ENCODE results near the gene GLOD5.
"Not testable (repeated sequence)": the region's sequence is repeated elsewhere in the genome, so short reads cannot be mapped to it uniquely, and the experiment has no call there.

The GLOD5 gene

DNA sequence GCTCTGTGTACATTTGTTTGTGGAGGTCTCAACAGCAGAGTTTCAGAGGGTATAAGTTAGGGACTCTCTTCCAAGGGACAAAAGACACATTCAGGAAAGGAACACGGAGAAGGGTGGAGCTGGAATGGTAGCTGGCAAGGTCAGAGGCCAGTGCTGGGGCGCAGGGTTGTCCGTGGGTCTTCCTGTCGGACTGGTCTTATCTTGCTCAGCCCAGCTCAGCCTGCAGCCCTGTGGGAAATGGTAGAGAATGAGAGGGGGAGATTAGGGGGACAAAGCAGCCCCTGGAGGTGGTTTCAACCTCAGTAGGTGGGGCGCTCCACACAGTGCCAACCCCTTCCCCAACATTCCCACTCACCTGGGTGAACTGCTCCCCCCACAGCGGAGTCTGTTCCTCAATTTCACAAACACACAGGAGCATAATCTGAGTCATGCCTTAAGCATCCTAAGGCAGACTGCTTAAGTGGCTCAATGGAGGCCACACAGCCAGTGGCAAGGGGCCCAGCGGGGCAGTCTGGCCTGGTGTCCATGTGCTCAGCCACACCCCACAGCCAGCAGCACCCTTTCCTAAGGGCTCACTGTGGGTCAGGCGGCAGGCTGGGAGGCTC lies 33.5 kb downstream of the GLOD5 start:
- no peak for DNase-seq

DNA sequence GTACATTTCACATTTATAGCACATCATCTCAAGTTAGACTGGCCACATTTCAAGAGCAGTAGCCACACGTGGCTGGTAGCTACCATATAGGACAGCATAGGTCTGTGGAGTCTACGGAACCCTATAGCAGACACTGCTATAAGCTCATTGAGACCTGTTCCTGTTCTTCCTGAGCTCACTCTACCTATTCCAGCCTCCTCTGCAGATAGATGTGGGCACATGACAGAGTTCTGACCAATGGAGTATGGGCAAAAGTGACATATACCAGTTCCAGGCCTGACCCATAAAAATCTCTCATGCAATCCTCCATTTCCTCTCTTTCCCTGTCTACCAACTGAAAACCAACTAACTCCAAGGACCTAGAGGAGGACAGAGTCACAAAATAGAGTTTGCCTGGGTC lies 36.8 kb downstream of the GLOD5 start:
- no peak for DNase-seq

GRCh38 chrX:48800574-48801279 lies 39.2 kb downstream of the GLOD5 start:
- DNase-seq: no peak

DNA sequence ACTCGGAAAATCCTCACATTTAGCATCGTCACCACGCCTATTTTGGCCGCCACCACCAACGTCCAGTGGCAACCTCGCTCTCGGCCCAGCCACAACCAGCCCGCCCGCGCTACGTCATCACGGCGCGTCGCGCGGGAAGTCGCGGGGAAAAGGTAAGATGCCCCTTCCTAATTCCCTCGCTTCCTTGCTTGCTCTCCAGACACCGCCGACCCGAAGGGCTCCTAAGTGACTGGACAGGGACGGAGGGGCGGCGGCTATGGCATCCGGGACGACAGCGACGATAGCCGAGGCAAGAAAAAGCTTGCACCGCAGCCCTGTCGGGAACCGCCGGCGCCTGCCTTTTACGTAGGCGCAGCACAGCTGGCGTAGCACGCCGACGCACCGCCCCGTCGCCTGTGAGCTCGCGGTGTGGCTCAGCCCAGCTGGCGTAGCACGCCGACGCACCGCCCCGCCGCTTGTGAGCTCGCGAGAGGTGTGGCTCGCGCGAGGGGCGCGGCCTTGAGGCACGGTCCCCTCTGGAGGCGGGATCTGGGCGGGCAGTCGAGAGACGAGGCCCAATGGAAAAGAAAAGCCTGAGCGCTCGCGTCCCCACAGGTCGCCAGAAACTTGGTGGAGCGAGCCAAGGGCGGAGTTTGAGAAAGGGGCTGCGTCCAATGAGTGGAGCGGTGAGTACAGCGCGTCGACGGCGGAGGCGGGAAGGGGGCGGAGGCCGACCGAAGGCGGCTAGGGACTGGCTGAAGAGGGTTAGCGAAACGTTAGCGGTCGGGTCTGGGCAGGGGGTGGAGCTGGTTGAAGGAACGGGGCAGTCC lies 39.9 kb downstream of the GLOD5 start, which contains the start of gene HDAC6:
Gene HDAC6, plus strand, starts transcription at position 788 of the 809 bp plus-strand sequence. CDS start 626 bp downstream, outside the sequence.
- peak; percentile 82 to 83 for DNase-seq

DNA sequence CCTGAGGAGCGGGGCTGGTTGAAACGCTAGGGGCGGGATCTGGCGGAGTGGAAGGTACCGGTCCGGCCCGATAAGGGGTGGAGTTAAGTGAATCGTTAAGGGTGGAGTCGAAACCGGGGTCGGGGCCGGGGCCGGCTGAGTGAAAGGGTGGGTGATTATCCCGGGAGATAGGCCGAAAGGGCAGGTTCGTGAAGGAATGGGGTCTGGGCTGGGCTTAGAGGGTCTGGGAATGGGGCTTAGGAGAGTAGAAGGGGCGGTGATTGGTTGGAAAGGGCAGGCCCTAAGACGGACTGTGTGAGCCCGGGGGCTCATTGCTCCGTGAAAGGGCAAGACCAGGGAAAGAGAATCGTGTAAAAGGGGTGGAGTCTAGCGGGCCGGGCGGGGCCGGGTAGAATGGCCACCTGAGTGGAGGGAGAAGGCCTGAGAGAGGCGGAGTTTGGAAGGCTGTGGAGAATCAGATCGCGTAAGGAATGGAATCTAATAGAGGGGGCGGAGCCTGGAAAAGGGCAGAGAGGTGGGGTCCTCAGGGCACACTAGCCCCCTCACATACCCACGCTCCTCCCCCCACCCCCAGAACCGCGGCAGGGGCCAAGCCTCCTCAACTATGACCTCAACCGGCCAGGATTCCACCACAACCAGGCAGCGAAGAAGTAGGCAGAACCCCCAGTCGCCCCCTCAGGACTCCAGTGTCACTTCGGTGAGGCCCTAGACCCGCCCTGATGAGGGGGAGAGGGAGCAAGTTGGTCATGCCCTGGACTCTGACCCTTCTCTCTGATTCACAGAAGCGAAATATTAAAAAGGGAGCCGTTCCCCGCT lies 40.8 kb downstream of the GLOD5 start:
- peak; percentile 46 to 59 for DNase-seq

DNA sequence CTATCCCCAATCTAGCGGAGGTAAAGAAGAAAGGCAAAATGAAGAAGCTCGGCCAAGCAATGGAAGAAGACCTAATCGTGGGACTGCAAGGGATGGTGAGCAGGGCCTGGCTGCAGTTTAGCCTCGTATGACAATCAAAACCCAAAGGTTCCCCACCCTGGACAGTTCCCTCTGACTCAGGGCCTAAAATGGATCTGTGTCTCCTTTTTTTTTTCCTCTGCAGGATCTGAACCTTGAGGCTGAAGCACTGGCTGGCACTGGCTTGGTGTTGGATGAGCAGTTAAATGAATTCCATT lies 41.3 kb downstream of the GLOD5 start:
- DNase-seq: no peak

DNA sequence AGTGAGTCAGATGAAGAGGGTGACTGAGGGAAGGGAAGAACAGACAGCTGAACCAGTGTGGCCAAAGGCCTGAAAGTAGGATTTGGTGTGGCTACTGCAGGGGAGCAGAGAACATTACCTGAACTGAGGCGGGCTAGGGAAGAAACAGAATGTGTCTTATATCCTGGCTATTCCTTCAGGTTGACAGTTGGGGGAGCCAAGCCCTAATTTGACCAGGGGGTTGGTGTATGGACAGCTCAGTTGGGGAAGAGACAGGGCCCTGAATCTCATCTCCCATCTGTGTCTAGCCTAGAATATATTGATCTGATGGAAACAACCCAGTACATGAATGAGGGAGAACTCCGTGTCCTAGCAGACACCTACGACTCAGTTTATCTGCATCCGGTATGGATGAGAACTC lies 44.5 kb downstream of the GLOD5 start:
- DNase-seq: no peak

DNA sequence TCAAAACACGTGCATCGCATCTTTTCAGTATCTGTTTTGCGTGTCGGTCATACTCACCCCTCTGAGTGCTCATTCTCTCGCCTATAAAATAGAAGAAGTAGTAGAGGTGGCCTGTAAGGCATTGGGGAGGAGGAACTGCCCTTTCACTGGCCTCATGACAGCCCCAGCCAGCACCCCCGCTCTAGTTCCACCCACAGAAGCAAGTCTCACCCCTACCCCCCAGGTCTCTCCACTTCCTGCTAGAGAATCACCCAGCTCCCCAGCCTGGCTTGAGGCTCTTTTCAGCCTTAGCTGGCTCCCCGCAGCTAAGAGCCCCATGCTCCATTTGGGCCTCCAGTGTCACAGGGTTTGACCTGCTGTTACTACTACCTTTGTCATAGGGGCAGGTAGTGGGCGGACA lies 52.1 kb downstream of the GLOD5 start:
- DNase-seq: no peak

- DNase-seq: no peak
Measured at GRCh38 chrX:48814722-48815121, 53.2 kb downstream of the GLOD5 start.

DNA sequence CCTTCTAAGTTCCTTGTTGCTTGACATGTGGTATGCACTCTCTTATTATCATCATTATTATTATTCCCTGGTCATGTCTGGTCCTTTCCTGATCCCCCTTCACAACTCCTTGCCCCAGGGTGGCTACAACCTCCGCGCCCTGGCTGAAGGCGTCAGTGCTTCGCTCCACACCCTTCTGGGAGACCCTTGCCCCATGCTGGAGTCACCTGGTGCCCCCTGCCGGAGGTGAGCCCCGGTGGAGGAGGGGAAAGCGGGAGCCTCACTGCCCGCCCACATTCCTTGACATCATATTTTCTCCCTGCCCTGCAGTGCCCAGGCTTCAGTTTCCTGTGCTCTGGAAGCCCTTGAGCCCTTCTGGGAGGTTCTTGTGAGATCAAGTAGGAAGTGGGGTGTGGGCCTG lies 53.7 kb downstream of the GLOD5 start:
- DNase-seq: no peak

DNA sequence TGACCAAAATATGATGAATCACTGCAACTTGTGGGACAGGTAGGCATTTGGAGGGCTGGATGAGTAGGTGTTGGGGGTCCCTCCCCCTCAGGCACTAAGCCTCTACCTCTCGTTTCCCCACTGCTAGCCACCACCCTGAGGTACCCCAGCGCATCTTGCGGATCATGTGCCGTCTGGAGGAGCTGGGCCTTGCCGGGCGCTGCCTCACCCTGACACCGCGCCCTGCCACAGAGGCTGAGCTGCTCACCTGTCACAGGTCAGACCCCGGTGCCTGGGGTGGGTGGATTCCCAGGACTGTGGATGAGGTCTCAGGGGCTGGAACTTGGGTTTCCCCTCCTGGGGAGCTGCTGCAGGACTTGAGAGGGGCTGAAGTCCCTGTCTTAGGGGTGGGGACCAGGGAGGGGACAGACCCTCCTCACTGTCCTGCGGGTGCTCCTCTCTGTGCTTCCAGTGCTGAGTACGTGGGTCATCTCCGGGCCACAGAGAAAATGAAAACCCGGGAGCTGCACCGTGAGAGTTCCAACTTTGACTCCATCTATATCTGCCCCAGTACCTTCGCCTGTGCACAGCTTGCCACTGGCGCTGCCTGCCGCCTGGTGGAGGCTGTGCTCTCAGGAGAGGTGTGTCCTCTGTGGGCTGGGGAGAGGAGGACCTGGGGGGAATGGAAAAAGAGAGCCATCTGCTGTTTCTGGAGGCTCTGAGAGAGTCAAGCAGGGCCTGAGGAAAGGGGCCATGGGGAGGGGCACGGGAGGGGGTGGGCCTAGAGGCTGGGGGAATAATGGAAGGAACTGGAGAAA lies 54.7 kb downstream of the GLOD5 start:
- no peak for DNase-seq

DNA sequence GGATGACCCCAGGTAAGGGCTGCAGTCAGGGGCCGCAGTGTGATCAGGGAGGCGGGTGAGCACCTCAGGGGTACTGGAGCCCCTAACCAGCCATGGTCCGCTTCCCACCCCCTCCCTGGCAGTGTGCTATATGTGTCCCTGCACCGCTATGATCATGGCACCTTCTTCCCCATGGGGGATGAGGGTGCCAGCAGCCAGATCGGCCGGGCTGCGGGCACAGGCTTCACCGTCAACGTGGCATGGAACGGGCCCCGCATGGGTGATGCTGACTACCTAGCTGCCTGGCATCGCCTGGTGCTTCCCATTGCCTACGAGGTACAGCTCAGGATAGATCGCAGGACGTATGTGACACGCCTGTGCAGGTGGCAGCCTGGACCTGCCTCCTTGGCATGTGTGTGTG lies 56.6 kb downstream of the GLOD5 start:
- no peak for DNase-seq

DNA sequence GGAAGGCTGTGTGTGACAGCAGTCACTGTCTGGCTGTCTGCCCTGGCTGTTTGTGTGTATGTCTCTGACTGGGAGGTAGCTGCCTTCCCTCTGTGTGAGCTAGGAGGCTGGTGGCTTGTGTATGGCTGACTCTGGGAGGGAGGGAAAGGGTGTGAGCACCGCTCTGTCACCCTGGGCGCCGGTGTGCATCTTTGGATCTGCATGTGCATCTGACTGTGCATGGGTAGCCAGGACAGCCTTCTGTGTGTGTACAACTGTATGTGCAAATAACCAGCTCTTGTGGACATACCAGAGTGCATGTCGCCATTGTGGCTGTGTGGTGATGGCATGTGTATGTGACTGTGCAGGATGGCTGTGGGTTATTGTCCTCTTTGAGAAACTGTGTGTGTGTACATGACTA lies 57.3 kb downstream of the GLOD5 start:
- no peak for DNase-seq

GRCh38 chrX:48819394-48819793 lies 57.8 kb downstream of the GLOD5 start:
- not testable (repeated sequence) for DNase-seq

- no peak for DNase-seq
Measured at GRCh38 chrX:48823053-48823452, 61.5 kb downstream of the GLOD5 start.

All from stimulated activated CD4-positive, alpha-beta T cell treated with anti-CD3 and anti-CD28 coated beads, Interleukin-2, amount 100 ng/mL, for 48 hours (primary cell).